Ectodermal cell (in vitro differentiated cells): ENCODE measurements around the gene THAP12.
A peak's percentile ranks its signal among the peaks of the same experiment; 100 is the strongest.

ENCODE experiments used
- H3K27ac ChIP-seq: 2 replicates; pipeline ENCODE4 v1.7.0; 2013; ENCODE audit warnings: mild to moderate bottlenecking, low read depth, low read length; ENCODE audit not compliant: insufficient read depth, poor library complexity, severe bottlenecking
- H3K27me3 ChIP-seq: 2 replicates; pipeline ENCODE4 v1.7.0; 2013; ENCODE audit warnings: mild to moderate bottlenecking, low read length; ENCODE audit not compliant: insufficient read depth, control insufficient read depth, poor library complexity, severe bottlenecking
- H3K36me3 ChIP-seq: one replicate; pipeline ENCODE4 v1.7.0; 2013; ENCODE audit warnings: low read length; ENCODE audit not compliant: control insufficient read depth, insufficient read depth
- H3K4me1 ChIP-seq: one replicate; pipeline ENCODE4 v1.7.0; 2013; ENCODE audit warnings: low read length; ENCODE audit not compliant: control insufficient read depth, insufficient read depth
- H3K4me3 ChIP-seq: 2 replicates; pipeline ENCODE4 v1.7.0; 2013; ENCODE audit warnings: low read depth, low read length, control low read depth; ENCODE audit not compliant: insufficient read depth
- H3K9me3 ChIP-seq: 2 replicates; pipeline ENCODE4 v1.7.0; 2013; ENCODE audit warnings: mild to moderate bottlenecking, low read length, moderate library complexity; ENCODE audit not compliant: control insufficient read depth
- WGBS, 2 experiments: methylation state at CpG; one replicate each; pipeline ENCODE4 v1.1.7; 2013; ENCODE audit warnings: missing lambda C conversion rate in 2 of 2; 5-methylcytosine and 5-hydroxymethylcytosine counted together

THAP12 gene

DNA sequence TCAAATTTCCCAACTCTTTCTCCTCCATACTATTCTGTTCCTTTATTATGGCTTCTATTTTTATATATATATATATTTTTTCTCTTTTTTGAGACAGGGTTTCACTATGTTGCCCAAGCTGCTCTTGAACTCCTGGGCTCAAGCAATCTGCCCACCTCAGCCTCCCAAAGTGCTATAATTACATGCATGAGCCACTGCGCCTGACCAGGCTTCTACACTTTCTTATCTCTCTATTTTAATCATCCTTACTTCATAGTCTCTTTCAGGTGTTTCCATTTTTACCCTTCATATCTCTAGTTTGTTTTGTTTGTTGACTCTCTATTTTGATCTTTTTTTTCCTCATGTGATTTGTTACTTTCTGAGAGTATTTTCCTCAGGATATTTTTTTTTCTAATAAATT lies 20.0 kb upstream of the THAP12 start:
- no peaks in the 10 kb centered on the region for H3K27me3 ChIP-seq
- no peak overlapping the region for H3K4me3 ChIP-seq
- no peaks in the 10 kb centered on the region for H3K4me1 ChIP-seq
- no peaks in the 10 kb centered on the region for H3K36me3 ChIP-seq
- H3K9me3 ChIP-seq, result no peaks in the 10 kb centered on the region
- H3K27ac ChIP-seq, result no peak overlapping the region
- 89 to 96% methylated on average over 1 of the region's 1 CpG for WGBS, 2 experiments

DNA sequence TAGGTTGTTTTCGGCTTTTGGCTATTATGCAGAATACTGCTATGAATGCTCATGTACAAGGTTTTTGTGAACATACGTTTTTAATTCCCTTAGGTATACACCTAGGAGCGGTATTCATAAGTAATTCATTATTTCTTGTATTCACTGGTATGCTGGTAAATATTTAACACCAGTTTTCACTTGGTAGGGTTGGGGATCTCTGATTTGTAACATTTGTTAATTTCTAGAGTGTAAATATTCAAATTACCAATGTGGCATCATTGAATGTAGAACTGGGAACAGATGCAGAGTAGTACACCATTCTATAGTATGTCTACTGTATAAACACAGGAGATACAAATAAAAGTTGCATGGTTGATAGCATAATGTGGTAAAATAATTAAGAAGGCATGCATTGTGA lies 16.5 kb upstream of the THAP12 start:
- H3K27me3 ChIP-seq, result no peaks in the 10 kb centered on the region
- 90% methylated on average over 3 of the region's 3 CpGs; no CpG with 5 or more reads in 1 of the 2 experiments for WGBS, 2 experiments
- H3K4me3 ChIP-seq, result no peak overlapping the region
- no peak overlapping the region for H3K27ac ChIP-seq
- no peaks in the 10 kb centered on the region for H3K4me1 ChIP-seq
- H3K9me3 ChIP-seq, result no peaks in the 10 kb centered on the region
- H3K36me3 ChIP-seq, result no peaks in the 10 kb centered on the region

DNA sequence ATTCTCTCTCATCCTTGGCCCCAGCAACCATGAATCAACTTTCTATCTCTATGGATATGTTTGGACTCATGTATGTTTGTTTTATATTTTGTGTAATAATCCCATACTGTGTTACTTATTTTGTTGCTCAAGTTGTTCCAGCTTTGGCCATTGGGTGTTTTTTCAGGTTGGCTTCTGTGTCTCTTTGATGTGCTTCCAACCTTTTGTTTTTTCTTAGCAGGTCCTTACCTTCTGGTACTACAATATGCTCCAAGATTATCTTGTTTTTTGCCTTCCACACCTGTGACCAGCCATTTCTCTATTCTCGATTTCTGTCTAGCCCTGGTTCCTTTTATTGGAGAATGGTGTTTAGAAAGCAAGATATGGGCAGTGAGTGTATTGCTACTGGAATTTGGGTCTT lies 14.4 kb upstream of the THAP12 start:
- no peaks in the 10 kb centered on the region for H3K9me3 ChIP-seq
- no peaks in the 10 kb centered on the region for H3K36me3 ChIP-seq
- no peaks in the 10 kb centered on the region for H3K27me3 ChIP-seq
- no peak overlapping the region for H3K27ac ChIP-seq
- no peaks in the 10 kb centered on the region for H3K4me1 ChIP-seq
- 83 to 100% methylated on average over 1 of the region's 1 CpG for WGBS, 2 experiments
- no peak overlapping the region for H3K4me3 ChIP-seq

DNA sequence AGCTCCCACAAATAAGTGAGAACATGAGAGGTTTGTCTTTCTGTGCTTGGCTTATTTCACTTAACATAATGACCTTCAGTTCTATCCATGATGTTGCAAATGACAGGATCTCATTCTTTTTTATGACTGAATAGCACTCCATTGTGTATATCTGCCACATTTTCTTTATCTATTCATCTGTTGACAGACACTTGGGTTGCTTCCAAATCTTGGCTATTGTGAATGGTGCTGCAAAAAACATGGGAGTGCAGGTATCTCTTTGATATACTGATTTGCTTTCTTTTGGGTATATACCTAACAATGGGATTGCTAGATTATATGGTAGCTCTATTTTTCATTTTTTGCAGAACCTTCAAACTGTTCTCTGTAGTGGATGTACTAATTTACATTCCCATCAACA lies 13.5 kb upstream of the THAP12 start:
- Histone ChIP-seq H3K27ac (no peak overlapping the region), H3K27me3 (no peaks in the 10 kb centered on the region), H3K9me3 (no peaks in the 10 kb centered on the region), H3K4me3 (no peak overlapping the region), H3K36me3 (no peaks in the 10 kb centered on the region), H3K4me1 (no peaks in the 10 kb centered on the region)

DNA sequence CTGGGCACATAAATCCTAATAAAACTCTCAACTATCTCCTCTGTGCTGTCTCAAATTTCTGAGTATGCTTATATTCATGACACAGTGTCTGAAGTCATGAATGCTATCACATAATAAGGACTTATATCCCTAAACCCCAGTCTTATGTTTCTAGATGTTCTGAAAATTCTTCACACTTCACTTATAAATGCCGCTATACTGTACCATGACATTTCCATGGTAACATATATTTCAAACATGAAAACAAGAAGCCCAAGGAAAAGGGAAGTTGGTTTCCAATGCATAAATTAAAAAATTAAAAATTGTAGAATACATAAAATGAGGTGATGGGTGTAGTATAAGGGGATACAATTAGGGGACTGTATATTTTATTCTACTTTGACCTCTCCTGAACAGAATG lies 11.9 kb upstream of the THAP12 start:
- Histone ChIP-seq H3K4me1 (no peaks in the 10 kb centered on the region), H3K9me3 (no peaks in the 10 kb centered on the region), H3K4me3 (no peak overlapping the region), H3K36me3 (no peaks in the 10 kb centered on the region), H3K27ac (no peak overlapping the region), H3K27me3 (no peaks in the 10 kb centered on the region)
- 80 to 100% methylated on average over 1 of the region's 1 CpG for WGBS, 2 experiments

DNA sequence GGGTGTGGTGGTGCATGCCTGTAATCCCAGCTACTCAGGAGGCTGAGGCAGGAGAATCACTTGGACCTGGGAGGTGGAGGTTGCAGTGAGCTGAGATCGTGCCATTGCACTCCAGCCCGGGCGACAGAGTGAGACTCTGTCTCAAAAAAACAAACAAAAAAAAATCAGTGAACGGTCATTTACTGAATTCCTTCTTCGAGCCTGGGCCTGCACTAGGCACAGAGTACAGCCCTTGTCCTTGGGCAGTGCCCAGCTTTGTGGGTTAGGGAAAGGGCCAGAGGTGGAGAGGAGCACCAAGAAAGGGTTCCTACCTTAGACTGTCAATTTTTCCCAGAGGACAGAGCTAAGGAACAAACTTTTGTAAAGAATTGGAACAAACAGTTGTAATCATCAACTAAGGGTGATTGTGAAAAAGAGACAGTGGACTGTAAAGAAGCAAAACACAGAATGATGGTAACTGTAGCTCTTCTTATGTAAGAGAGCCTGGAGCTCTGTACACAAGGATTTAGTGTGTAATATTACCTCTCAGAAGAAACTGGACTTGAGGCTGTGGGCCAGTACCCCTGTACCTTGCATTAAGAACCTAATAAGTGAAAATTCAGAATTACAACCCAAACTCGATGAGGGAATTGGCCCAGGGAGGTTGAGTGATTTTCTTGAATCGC lies 11.0 kb upstream of the THAP12 start:
- H3K27ac ChIP-seq, result no peak overlapping the region
- 94% methylated on average over 7 of the region's 7 CpGs for WGBS, 2 experiments
- H3K36me3 ChIP-seq, result no peaks in the 10 kb centered on the region
- H3K27me3 ChIP-seq, result no peaks in the 10 kb centered on the region
- H3K9me3 ChIP-seq, result no peaks in the 10 kb centered on the region
- no peak overlapping the region for H3K4me3 ChIP-seq
- no peaks in the 10 kb centered on the region for H3K4me1 ChIP-seq

DNA sequence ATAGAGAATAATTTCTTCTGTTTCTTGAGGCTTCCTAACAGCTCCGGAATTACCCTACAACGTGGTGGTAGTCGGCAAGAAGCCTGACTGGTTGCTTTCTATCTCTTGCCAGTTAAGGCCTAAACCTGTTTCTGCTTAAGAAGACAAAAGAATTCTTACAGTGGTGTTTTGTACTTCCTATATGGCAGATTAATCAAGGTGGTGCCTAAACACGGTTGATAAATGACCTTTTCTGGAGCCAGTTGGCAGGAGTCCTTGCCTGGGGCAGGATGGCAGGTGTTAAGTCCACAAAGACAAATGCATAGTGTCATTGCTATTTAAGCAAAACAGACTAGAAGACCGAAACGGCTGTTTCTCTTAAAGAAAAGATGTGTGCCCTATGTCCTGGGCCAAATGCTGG lies 10.1 kb upstream of the THAP12 start:
- 93 to 94% methylated on average over 6 of the region's 6 CpGs for WGBS, 2 experiments
- no peaks in the 10 kb centered on the region for H3K4me1 ChIP-seq
- H3K27me3 ChIP-seq, result no peaks in the 10 kb centered on the region
- no peak overlapping the region for H3K27ac ChIP-seq
- no peaks in the 10 kb centered on the region for H3K36me3 ChIP-seq
- H3K4me3 ChIP-seq, result no peak overlapping the region
- H3K9me3 ChIP-seq, result no peaks in the 10 kb centered on the region

DNA sequence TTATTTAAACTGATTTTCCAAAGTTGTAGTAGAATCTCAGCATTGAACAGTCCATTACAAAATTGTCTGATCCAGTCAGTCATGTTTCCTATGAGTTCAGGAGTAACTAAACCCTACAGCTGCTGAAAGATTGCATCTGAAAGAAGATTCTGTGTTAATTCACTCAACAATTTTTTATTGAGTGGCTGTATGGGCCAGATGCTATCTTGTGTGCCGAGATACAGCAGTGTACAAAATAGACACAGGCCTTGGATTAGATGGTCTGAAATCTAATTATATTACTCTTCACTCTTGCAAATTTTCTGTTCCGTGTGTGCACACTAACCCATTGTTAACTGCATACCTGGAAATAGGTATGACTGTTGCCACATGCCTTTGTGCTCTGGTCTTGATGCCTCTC lies 7.5 kb upstream of the THAP12 start:
- H3K27me3 ChIP-seq, result no peaks in the 10 kb centered on the region
- H3K9me3 ChIP-seq, result no peaks in the 10 kb centered on the region
- WGBS, 2 experiments, result 90 to 98% methylated on average over 2 of the region's 2 CpGs
- H3K27ac ChIP-seq, result no peak overlapping the region
- H3K36me3 ChIP-seq, result no peaks in the 10 kb centered on the region
- peaks cover 7% of the 10 kb centered on the region for H3K4me1 ChIP-seq
- no peak overlapping the region for H3K4me3 ChIP-seq

DNA sequence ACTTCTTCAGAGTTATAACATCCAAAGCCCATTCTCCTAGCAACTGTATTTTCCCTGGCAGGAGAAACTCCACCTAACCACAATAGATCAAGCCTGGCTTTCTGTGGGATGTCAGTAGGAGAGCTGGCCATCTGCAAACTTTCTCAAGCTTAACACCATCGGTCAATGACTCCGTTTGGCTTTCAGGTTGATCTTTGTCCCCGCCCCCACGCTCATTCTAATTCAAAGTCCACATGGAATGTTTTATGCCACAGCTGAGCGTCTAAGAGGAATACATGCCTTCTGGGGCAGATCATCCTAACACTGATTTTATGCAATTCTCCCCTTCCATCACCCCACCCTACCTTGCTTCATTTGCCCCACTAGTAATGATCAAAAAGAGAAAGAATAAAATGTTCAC lies 5.0 kb upstream of the THAP12 start:
- Histone ChIP-seq H3K27ac (no peak overlapping the region), H3K27me3 (no peaks in the 10 kb centered on the region), H3K4me1 (peaks cover 15% of the 10 kb centered on the region), H3K4me3 (no peak overlapping the region), H3K36me3 (no peaks in the 10 kb centered on the region), H3K9me3 (no peaks in the 10 kb centered on the region)
- WGBS, 2 experiments, result 64 to 67% methylated on average over 5 of the region's 5 CpGs

DNA sequence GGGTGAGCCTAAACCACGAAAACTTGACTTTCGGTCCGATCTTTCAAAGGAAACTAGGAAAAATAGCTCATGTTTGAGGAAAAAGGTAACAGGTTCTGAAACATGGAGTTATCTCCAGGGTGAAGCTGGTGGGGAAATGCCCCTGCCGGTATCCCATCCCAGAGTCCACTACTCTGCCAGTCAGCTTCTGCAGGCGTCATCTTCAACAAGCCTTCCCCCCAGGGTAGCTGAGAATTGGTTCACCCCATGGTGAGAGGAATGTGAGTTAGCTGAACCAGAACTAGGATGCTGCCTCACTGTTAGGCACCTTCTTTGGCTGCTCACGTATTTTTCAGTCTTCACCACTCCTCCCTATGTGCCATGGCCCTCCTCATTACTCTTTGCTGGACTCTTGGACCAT lies 1.3 kb upstream of the THAP12 start:
- H3K4me3 ChIP-seq, result peak overlapping the region; percentile 81
- no peaks in the 10 kb centered on the region for H3K36me3 ChIP-seq
- H3K27ac ChIP-seq, result no peak overlapping the region
- H3K4me1 ChIP-seq, result peaks cover 25% of the 10 kb centered on the region
- H3K27me3 ChIP-seq, result no peaks in the 10 kb centered on the region
- 75 to 81% methylated on average over 6 of the region's 6 CpGs for WGBS, 2 experiments
- H3K9me3 ChIP-seq, result no peaks in the 10 kb centered on the region
